Stimulated activated CD8-positive, alpha-beta memory T cell treated with anti-CD3 and anti-CD28 coated beads, Interleukin-4, amount 100 ng/mL, for 1 hour (primary cell): ENCODE data around the gene SPIN2B.
"Not testable (repeated sequence)": the region's sequence is repeated elsewhere in the genome, so short reads cannot be mapped to it uniquely, and the experiment has no call there.

ENCODE experiments used
- DNase-seq, 2 donors: peaks; one replicate each; pipeline ENCODE4 v3.0.0-alpha.2; 2020; ENCODE audit warnings: low read depth in 2 of 2, low spot score in 1 of 2

Gene SPIN2B

DNA sequence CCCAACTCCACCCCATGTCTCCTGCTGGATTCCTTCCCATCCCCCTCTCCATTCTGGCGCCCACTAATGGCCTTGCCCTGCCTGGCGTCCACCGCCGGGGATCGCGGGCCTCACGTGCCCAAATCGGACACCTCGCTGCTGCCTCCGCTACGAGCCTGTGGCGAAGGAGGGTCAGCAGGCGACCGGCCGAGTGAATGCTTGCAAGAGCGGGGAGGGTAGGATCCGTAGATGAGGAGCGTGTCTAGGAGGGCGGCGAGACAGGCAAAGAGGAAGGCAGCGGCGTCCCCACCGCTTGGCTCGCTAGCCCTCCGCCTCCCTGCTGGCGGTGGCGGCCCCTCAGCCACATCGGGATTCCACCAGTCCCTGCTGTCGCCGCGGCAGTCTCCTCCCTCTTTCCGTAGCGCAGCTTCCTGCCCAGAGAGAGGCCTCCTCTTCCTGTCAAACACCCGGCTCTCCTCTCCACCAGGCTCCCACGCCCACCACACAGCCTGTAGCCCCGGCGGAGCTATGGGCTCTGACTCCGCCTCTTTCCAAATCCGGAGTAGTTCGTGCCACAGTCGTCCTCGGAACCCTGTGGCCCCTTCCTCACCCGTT, at the start of gene SPIN2B:
SPIN2B (minus strand) TSS at position 387 of the 594 bp plus-strand sequence.
- DNase-seq = peak; percentile 23 to 54

GRCh38 chrX:57156397-57157049, 35.2 kb upstream of the SPIN2B start:
- DNase-seq = no peak

GRCh38 chrX:57155171-57155570, 33.8 kb upstream of the SPIN2B start:
- no peak for DNase-seq

DNA sequence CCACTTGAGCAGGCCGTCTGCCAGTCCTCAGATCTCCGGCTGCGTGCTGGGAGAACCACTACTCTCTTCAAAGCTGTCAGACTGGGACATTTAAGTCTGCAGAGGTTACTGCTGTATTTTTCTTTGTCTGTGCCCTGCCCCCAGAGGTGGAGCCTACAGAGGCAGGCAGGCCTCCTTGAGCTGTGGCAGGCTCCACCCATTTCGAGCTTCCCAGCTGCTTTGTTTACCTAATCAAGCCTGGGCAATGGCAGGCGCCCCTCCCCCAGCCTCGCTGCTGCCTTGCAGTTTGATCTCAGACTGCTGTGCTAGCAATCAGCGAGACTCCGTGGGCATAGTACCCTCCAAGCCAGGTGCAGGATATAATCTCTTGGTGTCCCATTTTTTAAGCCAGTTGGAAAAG, 30.9 kb upstream of the SPIN2B start:
- DNase-seq = not testable (repeated sequence)

GRCh38 chrX:57138674-57139073, 17.3 kb upstream of the SPIN2B start:
- no peak for DNase-seq

DNA sequence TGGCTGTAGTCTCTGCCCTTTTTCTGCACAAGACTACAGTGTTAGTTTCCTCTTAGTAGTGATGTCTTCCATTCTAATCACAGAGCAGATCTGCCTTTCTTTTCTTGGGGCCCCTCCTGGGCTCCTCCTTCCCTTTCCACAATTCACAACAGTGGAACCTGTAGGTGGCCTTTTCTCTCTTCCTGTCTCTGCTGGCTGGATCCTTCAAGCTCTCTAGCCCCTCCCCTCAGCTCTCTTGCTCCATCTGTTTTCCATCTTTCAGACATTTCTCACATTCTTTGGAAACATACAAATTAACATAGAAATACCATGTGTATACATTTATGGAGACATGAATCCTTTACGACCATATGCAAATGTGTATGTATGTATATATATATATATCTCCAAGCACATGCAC, 16.2 kb upstream of the SPIN2B start:
- DNase-seq = no peak

- DNase-seq = not testable (repeated sequence)
These were observed 15.7 kb upstream of the SPIN2B start, which contains the start of gene SPIN2A for GRCh38 chrX:57137073-57137472. Gene SPIN2A, minus strand, starts transcription at chrX:57137397. Its CDS starts 800 bp downstream, at chrX:57136597.

DNA sequence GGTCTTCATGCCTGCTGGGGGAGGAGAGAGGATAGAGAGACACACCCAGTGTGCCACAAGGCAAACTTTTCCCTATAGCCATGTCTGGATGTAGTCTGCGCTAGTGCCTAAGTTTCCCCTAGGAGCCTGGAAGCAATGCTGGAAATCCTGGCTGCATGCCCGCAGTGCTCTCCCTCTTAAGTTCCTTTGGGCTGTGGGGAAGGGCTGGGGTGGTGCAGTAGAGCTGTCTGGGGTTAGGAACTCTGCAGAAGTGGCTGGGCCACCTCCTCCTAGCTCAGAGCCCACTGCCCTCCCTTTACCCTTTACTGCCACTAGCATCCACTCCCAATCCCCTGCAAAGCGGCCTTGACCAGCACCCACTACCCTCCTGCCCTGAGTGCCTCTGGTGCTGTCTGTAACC, 15.2 kb upstream of the SPIN2B start:
- DNase-seq = not testable (repeated sequence)

GRCh38 chrX:57135287-57135686, 13.9 kb upstream of the SPIN2B start:
- no peak for DNase-seq

DNA sequence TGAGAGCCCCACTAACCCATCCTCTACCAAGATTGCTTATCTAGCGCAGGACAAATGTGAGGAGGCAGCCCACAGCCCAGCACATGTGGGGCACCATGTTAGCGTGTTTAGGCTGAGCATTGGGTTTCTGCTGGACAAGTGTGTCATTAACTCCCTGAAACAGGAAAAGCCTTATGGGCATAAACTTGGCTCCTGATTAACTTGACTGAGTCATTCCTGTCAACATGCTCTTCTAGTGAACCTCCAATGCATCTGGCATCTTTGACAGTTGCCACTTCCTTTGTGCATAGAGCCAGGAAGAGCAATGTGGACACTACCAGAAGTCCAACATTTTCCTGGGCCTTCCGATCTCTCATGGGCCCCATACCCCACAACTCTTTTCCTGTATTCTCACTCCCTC, 13.4 kb upstream of the SPIN2B start:
- no peak for DNase-seq

DNA sequence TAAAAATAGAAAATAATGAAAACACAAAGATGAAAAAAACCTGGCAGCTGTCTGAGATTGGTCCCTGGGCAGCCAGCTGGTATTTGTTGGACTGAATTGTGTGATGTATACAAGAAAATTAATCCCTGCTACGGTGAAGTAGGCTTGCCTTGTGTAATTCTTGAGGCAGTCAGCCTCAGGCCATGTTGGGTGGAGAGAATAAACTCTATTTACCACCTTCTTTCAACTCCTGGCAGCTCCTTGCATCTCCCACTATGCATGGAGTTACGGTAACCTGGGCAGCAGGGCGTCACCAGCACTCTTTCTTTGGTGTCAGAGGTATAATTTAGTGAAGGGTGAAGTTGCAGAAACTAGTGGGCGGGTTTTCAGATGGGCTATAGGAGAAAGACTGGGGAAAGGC, 12.4 kb upstream of the SPIN2B start:
- no peak for DNase-seq

GRCh38 chrX:57133284-57133683, 11.9 kb upstream of the SPIN2B start:
- DNase-seq = not testable (repeated sequence)

GRCh38 chrX:57132046-57132445, 10.7 kb upstream of the SPIN2B start:
- no peak for DNase-seq

DNA sequence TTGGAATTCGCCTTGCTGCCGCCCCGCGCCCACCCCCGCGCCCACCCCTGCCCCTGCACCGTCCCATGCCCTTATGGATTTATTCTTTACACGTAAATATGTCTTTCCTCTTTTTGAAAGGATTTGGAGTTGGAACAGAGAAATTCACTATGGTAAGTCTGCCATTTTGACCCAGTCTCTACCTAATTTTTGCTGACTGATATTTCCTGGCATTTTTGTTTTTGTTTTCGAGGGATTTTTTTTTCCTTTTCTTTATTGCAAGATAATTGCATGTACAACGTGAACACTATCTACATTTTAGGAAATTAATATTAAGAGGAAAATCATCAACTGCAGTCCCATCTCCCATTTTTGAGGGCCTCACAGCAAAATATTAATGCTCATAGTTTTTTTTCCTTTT, 468 bp upstream of the SPIN2B start:
- no peak for DNase-seq

DNA sequence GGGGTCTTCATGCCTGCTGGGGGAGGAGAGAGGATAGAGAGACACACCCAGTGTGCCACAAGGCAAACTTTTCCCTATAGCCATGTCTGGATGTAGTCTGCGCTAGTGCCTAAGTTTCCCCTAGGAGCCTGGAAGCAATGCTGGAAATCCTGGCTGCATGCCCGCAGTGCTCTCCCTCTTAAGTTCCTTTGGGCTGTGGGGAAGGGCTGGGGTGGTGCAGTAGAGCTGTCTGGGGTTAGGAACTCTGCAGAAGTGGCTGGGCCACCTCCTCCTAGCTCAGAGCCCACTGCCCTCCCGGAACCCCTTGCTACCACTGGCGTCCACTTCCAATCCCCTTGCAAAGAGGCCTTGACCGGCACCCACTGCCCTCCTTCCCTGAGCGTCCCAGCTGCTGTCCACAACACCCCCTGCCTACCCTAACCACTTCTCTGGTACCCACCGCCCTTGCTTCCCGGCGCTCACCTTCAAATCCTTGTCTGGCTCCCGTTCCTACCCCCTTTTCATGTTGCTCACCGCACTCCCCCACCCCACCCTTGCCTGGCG, 658 bp downstream of the SPIN2B start:
- not testable (repeated sequence) for DNase-seq

GRCh38 chrX:57119416-57119815, 1.9 kb downstream of the SPIN2B start:
- DNase-seq = no peak

DNA sequence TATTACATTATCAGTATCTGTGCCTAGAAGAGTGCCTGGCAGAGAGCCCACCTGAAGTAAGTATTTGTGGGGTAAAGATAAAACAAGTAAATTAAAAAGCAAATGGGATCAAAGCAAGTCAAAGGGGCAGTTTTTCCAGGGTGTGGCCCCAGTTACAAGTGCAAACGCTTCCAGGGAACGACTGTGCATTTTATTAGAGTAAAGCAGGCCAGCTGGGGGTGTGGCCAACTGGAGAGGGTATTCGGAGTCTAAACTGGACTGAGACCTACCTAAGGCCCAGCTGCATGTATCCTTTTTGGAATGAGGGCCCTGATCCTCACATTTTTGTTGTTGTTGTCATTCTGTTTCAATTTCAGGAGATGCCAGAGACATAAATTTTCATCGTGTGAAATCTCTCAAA, 3.8 kb downstream of the SPIN2B start:
- DNase-seq = not testable (repeated sequence)

DNA sequence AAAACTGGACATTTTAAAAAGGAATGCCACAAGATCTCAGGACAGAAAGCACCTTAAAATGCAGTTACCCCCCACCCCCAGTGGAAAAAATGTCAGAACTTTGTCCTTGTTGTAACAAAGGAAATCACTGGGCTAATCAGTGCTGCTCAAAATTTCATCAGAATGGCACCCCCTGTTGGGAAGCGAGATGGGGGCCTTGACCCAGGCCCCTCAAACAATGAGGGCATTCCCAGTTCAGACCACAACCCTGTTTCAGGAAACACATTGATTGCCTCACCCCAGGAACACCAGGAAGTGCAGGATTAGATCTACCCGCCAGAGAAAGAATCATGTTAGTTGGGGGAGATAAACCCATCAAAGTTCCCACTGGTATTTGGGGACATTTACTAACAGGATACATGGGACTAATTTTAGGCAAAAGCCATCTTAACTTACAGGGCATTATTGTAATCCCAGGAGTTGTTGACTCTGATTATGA, 16.4 kb downstream of the SPIN2B start:
- no peak for DNase-seq

DNA sequence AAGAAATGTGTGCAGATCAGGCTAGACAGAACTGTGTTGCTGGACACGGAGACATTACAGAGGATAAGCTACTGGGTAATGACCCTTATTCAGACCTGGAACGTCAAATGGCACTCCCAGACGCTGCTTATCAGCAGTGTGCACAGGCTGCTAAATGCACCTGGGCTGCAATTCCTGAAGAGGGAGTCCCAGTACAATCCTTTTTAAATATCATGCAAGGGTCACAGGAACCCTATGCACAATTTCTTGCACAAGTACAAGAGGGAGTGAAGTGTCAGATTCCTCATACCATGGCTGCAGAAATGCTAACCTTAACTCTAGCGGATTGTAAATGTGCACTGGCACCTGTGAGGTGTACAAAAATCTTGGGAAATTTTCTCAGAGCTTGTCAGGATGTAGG, 16.9 kb downstream of the SPIN2B start:
- DNase-seq = no peak

DNA sequence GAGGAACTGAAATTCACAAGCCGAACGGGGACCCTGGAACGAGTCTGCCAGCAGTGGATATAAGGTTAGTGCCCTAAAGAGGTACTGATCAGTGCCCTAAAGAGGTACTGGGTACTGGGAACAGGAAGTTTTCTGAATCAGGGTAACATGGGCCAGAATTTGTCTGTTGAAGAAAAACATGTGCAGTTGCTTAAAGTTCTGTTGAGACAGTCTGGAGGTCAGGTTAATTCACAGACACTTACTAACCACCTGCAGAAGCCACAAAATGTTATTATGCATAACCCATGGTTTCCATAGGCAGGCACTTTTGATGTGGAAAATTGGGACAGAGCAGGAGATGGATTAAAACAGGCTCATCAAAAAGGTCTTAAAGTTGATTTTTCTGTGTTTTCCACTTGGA, 17.9 kb downstream of the SPIN2B start:
- DNase-seq = no peak

DNA sequence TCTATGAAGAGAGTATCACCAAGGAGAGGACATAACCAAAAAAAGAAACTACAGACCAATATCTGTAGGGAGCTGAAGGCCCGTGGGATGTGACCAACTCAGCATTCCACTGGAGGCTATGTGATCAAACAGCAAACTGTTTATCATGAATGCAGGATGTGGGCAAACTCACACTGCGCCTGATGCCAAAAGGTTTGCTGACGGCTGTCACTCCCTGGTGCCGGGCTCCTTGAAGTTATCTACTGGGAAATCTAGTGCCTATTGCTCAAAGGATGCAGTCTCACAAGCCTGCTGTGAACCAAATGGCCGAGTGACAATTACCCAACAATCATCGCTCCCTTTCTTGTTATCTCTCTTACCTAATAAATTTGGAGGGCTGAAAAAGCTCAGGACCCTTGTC, 18.4 kb downstream of the SPIN2B start:
- DNase-seq = not testable (repeated sequence)

DNA sequence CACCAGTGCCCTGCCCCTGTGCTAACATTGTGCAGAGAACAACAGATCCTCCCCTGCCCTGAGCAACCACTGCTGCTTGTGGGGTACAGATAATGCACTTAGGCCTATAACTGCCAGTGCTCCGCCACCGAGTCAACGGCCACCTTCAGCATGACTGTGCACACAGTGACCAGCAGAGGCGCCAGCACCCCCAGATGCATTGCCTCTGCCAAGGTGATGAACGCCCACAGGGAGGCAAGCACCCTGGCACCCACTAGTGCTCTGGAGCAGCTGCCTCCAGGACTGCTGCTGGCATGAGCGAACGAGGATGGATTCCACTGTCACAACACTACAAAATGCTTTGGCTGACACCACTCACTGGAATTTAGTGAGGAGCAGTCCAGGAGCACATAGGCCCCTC, 38.2 kb downstream of the SPIN2B start:
- no peak for DNase-seq

DNA sequence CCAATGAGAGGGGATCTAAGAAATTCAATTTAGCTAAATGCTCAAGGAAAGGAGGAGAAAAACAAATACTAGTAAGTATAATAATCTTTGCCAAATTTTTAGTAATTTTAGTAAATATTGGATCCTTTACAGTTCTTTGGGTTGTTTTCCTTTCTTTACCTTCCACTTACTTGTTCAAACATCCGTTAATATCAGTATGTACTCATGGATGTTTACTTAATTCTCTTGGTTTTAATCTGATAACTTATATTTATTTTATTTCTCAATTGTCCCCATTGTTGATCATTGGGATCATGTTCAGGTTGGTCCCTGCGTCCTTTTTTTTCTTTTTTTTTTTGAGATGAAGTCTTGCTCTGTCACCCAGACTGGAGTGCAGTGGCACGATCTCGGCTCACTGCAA, 46.9 kb downstream of the SPIN2B start:
- DNase-seq = no peak
